ENCODE measurements around the gene GCC2.
"Not testable (repeated sequence)": the region's sequence is repeated elsewhere in the genome, so short reads cannot be mapped to it uniquely, and the experiment has no call there.

The GCC2 gene

DNA sequence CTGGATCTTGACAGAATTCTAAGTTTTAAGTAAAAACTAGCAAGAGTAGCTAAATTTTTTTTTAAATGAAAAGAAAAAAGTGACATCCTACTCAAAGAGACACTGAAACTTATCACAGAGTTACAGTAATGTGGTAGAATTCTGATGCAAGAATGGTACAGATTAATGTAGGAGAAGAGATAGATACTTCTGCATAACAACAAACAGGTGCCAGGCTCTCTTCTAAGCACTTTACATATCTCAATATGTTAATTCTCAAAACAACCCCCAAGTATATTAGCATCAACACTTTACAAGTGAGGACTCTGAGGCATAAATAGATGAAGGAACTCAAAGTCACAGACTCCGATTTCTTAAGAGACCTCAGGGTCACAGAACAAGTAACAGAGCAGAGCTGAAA, 28.1 kb downstream of the GCC2 start:
- H3K4me1 ChIP-seq (ENCODE audit: insufficient read depth, low read length), result peaks cover 5% of the 10 kb centered on the region; the same call in 1 of the 2 replicates
- H3K27ac ChIP-seq (ENCODE audit: low read depth, low read length), result no peak overlapping the region
- no peaks in the 10 kb centered on the region for H3K9me3 ChIP-seq (ENCODE audit: insufficient read depth, low read depth, low read length)
- H3K4me3 ChIP-seq (ENCODE audit: low read length), result no peak overlapping the region
- 100% methylated on average over 1 of the region's 1 CpG for WGBS
- H3K36me3 ChIP-seq (ENCODE audit: insufficient read depth, low read length), result peaks cover 95% of the 10 kb centered on the region
- H3K27me3 ChIP-seq (ENCODE audit: insufficient read depth, low read length), result no peaks in the 10 kb centered on the region
- H3K9ac ChIP-seq (ENCODE audit: low read depth, low read length), result no peak overlapping the region

DNA sequence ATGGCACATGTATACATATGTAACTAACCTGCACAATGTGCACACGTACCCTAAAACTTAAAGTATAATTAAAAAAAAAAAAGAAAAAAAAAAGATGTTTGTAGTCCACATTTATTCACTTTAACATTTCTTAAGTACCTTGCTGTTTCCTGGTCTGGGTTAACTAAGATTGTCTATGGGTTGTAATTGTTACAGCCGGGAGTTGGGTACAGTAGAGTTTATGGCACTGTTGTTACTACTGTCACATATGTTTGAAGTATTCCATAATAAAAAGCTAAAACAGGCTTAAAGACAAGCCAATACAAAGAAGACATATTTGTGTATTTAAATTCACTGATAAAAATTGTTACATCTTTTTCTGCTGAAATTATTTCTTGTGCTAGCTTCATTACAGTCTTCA, 36.2 kb downstream of the GCC2 start:
- H3K4me1 ChIP-seq (ENCODE audit: insufficient read depth, low read length), result no peaks in the 10 kb centered on the region
- 100% methylated on average over 1 of the region's 2 CpGs for WGBS
- H3K9me3 ChIP-seq (ENCODE audit: insufficient read depth, low read depth, low read length), result peaks cover 6% of the 10 kb centered on the region; the same call in 1 of the 2 replicates
- H3K27me3 ChIP-seq (ENCODE audit: insufficient read depth, low read length), result no peaks in the 10 kb centered on the region
- H3K4me3 ChIP-seq (ENCODE audit: low read length), result no peak overlapping the region
- no peak overlapping the region for H3K27ac ChIP-seq (ENCODE audit: low read depth, low read length)
- H3K9ac ChIP-seq (ENCODE audit: low read depth, low read length), result no peak overlapping the region
- H3K36me3 ChIP-seq (ENCODE audit: insufficient read depth, low read length), result peaks cover 92% of the 10 kb centered on the region

DNA sequence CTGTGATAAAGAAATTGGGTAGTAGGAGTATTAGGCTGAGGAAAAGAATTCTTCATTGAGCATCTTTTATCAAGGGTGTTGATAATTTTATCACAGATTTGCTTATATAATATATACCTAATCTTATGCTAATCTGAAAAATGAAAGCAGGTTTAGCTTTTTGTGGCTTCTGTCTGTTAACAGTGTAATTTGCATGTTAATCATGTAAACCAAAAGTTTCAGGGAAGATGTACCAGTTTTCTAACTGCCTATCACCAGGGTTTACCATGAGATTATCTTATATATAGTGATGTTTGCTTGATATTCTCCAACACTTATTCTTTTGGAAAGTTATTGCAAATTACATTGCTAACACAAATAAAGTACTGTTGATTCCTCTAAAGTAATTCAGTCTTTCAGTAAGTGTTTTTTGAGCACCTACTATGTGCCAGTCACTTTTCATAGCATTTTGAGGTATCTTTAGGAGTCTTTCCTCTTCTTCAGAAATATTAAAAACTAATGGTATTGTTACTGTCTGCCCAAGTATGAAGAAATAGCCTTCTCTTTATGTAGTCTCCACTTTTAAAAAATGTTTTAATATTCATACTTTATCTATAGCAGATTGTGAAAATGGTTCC, 41.6 kb downstream of the GCC2 start:
- H3K27me3 ChIP-seq (ENCODE audit: insufficient read depth, low read length), result no peaks in the 10 kb centered on the region
- H3K9me3 ChIP-seq (ENCODE audit: insufficient read depth, low read depth, low read length), result no peaks in the 10 kb centered on the region
- no peak overlapping the region for H3K27ac ChIP-seq (ENCODE audit: low read depth, low read length)
- H3K4me1 ChIP-seq (ENCODE audit: insufficient read depth, low read length), result no peaks in the 10 kb centered on the region
- peaks cover 95% of the 10 kb centered on the region for H3K36me3 ChIP-seq (ENCODE audit: insufficient read depth, low read length)
- no peak overlapping the region for H3K9ac ChIP-seq (ENCODE audit: low read depth, low read length)
- H3K4me3 ChIP-seq (ENCODE audit: low read length), result no peak overlapping the region

DNA sequence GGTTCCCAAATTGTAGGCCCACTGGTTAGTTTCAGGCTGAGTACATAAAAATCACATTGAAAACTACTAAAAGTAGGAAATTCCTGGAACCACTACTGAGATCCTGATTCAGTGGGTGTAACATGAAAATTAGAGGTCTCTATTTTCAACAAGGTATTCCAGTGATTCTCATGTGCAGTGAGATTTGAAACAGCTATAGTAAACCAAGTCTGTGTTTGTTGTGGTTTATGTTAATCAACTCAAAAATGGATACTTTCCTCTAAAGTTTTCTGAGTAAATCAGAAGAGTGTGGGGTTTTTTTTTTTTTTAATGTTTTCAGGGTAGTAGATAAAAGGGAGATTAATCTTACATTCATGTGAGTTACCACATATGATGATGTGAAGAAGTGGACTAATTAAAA, 42.8 kb downstream of the GCC2 start:
- no peaks in the 10 kb centered on the region for H3K4me1 ChIP-seq (ENCODE audit: insufficient read depth, low read length)
- peaks cover 87% of the 10 kb centered on the region for H3K36me3 ChIP-seq (ENCODE audit: insufficient read depth, low read length)
- H3K27me3 ChIP-seq (ENCODE audit: insufficient read depth, low read length), result no peaks in the 10 kb centered on the region
- H3K9me3 ChIP-seq (ENCODE audit: insufficient read depth, low read depth, low read length), result no peaks in the 10 kb centered on the region
- no peak overlapping the region for H3K27ac ChIP-seq (ENCODE audit: low read depth, low read length)
- no peak overlapping the region for H3K4me3 ChIP-seq (ENCODE audit: low read length)
- H3K9ac ChIP-seq (ENCODE audit: low read depth, low read length), result no peak overlapping the region

DNA sequence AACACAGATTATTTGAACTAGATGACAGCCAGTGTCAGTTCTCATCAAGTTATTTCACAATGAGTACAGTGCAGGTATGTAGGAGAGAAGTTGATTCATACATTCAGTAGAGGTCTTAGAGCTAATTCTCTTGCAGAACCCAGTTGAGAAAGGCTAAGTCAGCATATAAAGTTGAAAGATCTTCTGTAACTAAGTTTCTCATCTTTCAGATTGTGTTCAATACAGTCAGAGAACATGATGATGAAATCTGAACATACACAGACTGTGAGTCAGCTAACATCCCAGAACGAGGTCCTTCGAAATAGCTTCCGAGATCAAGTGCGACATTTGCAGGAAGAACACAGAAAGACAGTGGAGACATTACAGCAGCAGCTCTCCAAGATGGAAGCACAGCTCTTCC, 43.4 kb downstream of the GCC2 start:
- 96% methylated on average over 4 of the region's 4 CpGs for WGBS
- Histone ChIP-seq H3K4me1 (ENCODE audit: insufficient read depth, low read length) (no peaks in the 10 kb centered on the region), H3K36me3 (ENCODE audit: insufficient read depth, low read length) (peaks cover 87% of the 10 kb centered on the region), H3K4me3 (ENCODE audit: low read length) (no peak overlapping the region), H3K27ac (ENCODE audit: low read depth, low read length) (no peak overlapping the region), H3K9ac (ENCODE audit: low read depth, low read length) (no peak overlapping the region), H3K9me3 (ENCODE audit: insufficient read depth, low read depth, low read length) (no peaks in the 10 kb centered on the region), H3K27me3 (ENCODE audit: insufficient read depth, low read length) (no peaks in the 10 kb centered on the region)

DNA sequence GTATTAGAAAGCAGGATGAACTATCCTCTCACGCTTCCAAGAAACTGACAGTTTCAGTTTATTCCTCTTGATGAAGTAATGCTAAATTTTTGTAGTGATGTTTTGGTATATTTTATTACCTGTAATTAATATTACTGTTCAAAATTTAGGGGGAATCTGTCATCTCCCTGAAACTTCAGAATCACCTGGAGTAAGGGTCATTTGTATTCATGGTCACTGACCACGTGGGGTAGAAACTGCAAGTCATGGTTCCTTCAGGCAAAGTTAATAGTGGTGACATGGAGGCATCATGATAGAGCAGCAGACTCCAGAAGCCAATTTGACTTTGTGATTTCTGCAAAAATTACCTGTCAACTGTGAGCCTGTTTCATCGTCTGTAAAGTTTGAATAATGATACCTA, 47.2 kb downstream of the GCC2 start:
- not testable (repeated sequence) for H3K27me3 ChIP-seq (ENCODE audit: insufficient read depth, low read length); H3K4me1 ChIP-seq (ENCODE audit: insufficient read depth, low read length); H3K27ac ChIP-seq (ENCODE audit: low read depth, low read length); H3K9me3 ChIP-seq (ENCODE audit: insufficient read depth, low read depth, low read length); H3K9ac ChIP-seq (ENCODE audit: low read depth, low read length); H3K4me3 ChIP-seq (ENCODE audit: low read length)
- peaks cover 64% of the 10 kb centered on the region for H3K36me3 ChIP-seq (ENCODE audit: insufficient read depth, low read length)
- WGBS, result 94% methylated on average over 1 of the region's 3 CpGs

DNA sequence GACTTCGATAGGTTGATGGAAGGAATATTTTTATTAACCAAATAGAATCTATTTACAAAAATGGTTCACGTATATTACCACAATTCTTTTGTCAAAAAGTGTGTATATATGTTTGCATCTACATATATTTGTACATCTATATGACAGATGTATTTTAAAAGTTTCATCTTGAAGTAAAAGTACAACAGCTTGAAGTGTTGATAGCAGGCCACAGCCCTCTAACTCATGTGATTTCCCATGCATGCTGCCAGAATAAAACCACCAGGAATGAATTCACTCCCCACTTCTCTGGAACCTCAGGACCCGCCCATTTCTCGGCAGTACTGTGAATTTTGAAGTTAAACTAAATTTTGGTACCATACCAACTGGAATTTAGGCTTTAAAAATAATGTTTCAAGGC, 58.6 kb downstream of the GCC2 start:
- H3K4me1 ChIP-seq (ENCODE audit: insufficient read depth, low read length); H3K27ac ChIP-seq (ENCODE audit: low read depth, low read length); H3K9ac ChIP-seq (ENCODE audit: low read depth, low read length); H3K27me3 ChIP-seq (ENCODE audit: insufficient read depth, low read length); H3K4me3 ChIP-seq (ENCODE audit: low read length); H3K9me3 ChIP-seq (ENCODE audit: insufficient read depth, low read depth, low read length): not testable (repeated sequence)
- peaks cover 27% of the 10 kb centered on the region for H3K36me3 ChIP-seq (ENCODE audit: insufficient read depth, low read length)
- WGBS, result no CpG with 5 or more reads among the region's 4 CpGs

DNA sequence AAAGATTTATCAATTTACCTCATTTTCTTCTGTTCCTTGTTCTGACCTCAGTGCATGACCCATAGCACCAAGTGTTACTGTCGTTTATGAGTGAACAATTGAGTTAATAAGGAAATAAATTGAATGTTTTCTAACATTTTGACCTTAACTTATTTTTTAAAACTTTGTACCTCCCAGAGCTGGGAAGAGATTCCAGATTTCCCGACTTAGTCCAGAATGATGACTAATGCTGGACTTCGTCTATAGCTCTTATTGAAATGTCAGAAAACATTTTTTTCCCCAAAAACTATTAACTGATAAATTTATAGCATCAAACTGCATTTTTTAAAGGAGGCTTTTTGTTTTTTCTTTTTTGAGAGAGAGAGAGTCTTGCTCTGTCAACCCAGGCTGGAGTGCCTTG, 63.4 kb downstream of the GCC2 start:
- H3K9ac ChIP-seq (ENCODE audit: low read depth, low read length); H3K36me3 ChIP-seq (ENCODE audit: insufficient read depth, low read length); H3K9me3 ChIP-seq (ENCODE audit: insufficient read depth, low read depth, low read length); H3K4me3 ChIP-seq (ENCODE audit: low read length); H3K27ac ChIP-seq (ENCODE audit: low read depth, low read length); H3K4me1 ChIP-seq (ENCODE audit: insufficient read depth, low read length); H3K27me3 ChIP-seq (ENCODE audit: insufficient read depth, low read length): not testable (repeated sequence)
- WGBS, result 100% methylated on average over 2 of the region's 3 CpGs

DNA sequence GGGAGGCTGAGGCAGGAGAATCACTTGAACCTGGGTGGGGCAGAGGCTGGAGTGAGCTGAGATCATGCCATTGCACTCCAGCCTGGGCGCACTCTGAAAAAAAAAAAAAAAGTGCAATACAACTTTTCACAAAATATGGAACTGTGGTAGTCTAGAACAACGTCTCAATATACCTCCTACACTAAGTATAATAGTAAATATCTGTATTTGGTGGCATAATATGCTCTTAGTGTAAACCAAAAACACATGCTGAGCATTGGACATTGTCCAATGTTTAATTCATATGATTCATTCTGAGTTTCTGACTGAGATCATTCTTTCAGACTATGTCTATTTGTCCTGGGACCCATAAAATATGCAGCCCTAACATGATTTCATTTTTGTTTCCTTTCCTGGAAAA, 65.5 kb downstream of the GCC2 start:
- H3K4me1 ChIP-seq (ENCODE audit: insufficient read depth, low read length); H3K36me3 ChIP-seq (ENCODE audit: insufficient read depth, low read length); H3K27ac ChIP-seq (ENCODE audit: low read depth, low read length); H3K27me3 ChIP-seq (ENCODE audit: insufficient read depth, low read length); H3K9ac ChIP-seq (ENCODE audit: low read depth, low read length); H3K4me3 ChIP-seq (ENCODE audit: low read length); H3K9me3 ChIP-seq (ENCODE audit: insufficient read depth, low read depth, low read length): not testable (repeated sequence)
- 100% methylated on average over 1 of the region's 2 CpGs for WGBS

DNA sequence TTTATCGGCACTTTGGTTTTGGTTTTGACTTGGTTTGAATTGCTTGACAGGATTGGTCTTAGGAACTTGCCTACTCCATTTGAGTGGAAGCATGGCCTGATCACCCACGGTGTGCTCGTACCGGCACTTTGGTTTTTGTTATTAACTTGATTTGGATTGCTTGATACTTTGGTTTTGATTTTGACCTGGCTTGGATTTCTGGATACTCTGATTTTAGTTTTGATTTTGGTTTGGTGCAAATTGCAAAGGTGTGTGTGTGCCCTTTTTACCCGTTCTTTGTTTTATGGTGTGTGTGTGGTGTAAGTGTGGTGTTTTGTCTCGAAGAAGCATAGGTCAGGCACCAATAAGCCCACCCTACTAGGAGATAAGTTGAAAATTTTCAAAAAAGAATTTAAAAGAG, 75.7 kb downstream of the GCC2 start:
- H3K36me3 ChIP-seq (ENCODE audit: insufficient read depth, low read length), result not testable (repeated sequence)
- 96% methylated on average over 4 of the region's 6 CpGs for WGBS

DNA sequence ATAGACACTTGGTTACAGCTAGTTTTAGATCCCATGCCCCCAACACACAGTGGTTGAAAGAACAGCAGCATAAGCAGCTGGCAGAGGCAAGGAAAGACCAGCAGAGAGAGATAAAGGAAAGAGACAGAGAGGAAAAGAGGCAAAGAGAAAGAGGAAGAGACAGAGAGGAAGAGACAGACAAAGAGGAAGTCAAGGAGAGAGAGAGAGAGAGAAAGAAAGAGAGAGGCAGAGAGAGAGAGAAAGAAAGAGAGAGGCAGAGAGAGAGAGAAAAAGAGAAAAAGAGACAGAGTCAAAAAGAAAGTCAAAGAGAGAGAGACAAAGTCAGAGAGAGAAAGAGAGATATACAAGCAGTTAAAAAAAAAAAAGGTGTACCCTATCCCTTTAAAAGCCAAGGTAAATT, 76.3 kb downstream of the GCC2 start:
- H3K9ac ChIP-seq (ENCODE audit: low read depth, low read length); H3K9me3 ChIP-seq (ENCODE audit: insufficient read depth, low read depth, low read length); H3K27me3 ChIP-seq (ENCODE audit: insufficient read depth, low read length); H3K27ac ChIP-seq (ENCODE audit: low read depth, low read length); H3K4me3 ChIP-seq (ENCODE audit: low read length); H3K36me3 ChIP-seq (ENCODE audit: insufficient read depth, low read length); H3K4me1 ChIP-seq (ENCODE audit: insufficient read depth, low read length): not testable (repeated sequence)

More for the DNA sequence above, 75.7 kb downstream of the GCC2 start:
- not testable (repeated sequence) for H3K9ac ChIP-seq (ENCODE audit: low read depth, low read length); H3K4me1 ChIP-seq (ENCODE audit: insufficient read depth, low read length); H3K9me3 ChIP-seq (ENCODE audit: insufficient read depth, low read depth, low read length); H3K27me3 ChIP-seq (ENCODE audit: insufficient read depth, low read length); H3K27ac ChIP-seq (ENCODE audit: low read depth, low read length); H3K4me3 ChIP-seq (ENCODE audit: low read length)

DNA sequence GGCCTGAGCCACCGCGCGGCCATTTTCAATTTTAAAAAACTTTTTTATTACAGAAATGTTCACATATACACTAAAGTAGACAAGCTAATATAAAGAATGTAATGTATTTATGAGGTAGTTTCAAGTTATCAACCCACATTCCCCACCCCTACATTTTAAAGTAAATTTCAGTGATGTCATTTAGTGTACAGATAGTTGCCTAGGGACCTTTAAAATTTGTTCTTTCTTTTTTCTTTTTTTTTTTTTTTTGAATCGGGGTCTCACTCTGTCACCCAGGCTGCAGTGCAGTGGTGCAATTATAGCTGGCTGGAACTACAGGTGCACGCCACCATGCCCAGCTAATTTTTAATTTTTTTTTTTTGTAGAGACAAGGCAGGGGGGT, 82.7 kb downstream of the GCC2 start:
- 91% methylated on average over 5 of the region's 5 CpGs for WGBS
- Histone ChIP-seq H3K4me3 (ENCODE audit: low read length) (no peak overlapping the region), H3K9ac (ENCODE audit: low read depth, low read length) (no peak overlapping the region), H3K27me3 (ENCODE audit: insufficient read depth, low read length) (peaks cover 18% of the 10 kb centered on the region), H3K36me3 (ENCODE audit: insufficient read depth, low read length) (no peaks in the 10 kb centered on the region), H3K27ac (ENCODE audit: low read depth, low read length) (no peak overlapping the region), H3K9me3 (ENCODE audit: insufficient read depth, low read depth, low read length) (no peaks in the 10 kb centered on the region), H3K4me1 (ENCODE audit: insufficient read depth, low read length) (peaks cover 8% of the 10 kb centered on the region; the same call in 1 of the 2 replicates)
